Measurements from ENCODE around the gene BCL2L13.

DNA sequence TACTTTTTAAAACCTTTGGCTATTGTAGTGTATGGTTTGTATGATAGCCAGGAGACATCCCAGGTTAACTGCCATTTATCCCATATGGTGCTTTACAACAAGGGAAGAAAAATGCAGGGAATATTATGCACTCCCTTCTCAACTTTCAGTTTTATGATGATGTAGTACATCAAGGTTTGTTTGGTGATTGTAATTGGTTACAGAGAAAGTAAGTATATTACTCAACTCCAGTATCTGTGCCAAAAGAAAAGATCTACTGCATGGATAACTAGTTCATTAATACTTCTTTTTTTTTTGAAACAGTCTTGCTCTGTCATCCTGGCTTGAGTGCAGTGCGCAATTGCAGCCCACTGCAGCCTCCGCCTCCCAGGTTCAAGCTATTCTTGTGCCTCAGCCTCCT is 65.3 kb downstream of the BCL2L13 start:
- TF ChIP-seq, protein P1, sequence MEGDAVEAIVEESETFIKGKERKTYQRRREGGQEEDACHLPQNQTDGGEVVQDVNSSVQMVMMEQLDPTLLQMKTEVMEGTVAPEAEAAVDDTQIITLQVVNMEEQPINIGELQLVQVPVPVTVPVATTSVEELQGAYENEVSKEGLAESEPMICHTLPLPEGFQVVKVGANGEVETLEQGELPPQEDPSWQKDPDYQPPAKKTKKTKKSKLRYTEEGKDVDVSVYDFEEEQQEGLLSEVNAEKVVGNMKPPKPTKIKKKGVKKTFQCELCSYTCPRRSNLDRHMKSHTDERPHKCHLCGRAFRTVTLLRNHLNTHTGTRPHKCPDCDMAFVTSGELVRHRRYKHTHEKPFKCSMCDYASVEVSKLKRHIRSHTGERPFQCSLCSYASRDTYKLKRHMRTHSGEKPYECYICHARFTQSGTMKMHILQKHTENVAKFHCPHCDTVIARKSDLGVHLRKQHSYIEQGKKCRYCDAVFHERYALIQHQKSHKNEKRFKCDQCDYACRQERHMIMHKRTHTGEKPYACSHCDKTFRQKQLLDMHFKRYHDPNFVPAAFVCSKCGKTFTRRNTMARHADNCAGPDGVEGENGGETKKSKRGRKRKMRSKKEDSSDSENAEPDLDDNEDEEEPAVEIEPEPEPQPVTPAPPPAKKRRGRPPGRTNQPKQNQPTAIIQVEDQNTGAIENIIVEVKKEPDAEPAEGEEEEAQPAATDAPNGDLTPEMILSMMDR (IDR thresholded peaks at IDR 0.05): no peak
- no peak for TF ChIP-seq POLR2A (IDR thresholded peaks at IDR 0.05)
